MM.1S (cell line): Measurements from ENCODE around the gene MAG.

Experiments
- DNase-seq: peaks from one replicate; pipeline ENCODE4 v3.0.0-alpha.2; 2015
- H2AFZ ChIP-seq: fragments of 300-600 bp; sonication (generic); 2 replicates; pipeline ENCODE4 v1.6.0; 2016; ENCODE audit warnings: antibody characterized with exemption, low read length
- H3F3A ChIP-seq: fragments of 300-600 bp; sonication (generic); 2 replicates; pipeline ENCODE4 v1.6.1; 2016; ENCODE audit warnings: mild to moderate bottlenecking, antibody characterized with exemption, low read length, moderate library complexity, mixed read lengths; ENCODE audit not compliant: insufficient read depth
- H3K27ac ChIP-seq: fragments of 300-600 bp; sonication (generic); 2 replicates; pipeline ENCODE4 v1.5.1; 2016; ENCODE audit warnings: mild to moderate bottlenecking, low read length
- H3K27me3 ChIP-seq: fragments of 300-600 bp; sonication (generic); replicated peaks from 2 replicates; pipeline ENCODE4 v1.6.0; 2016; ENCODE audit warnings: low read length; ENCODE audit not compliant: insufficient read depth
- H3K36me3 ChIP-seq: fragments of 300-600 bp; sonication (generic); replicated peaks from 2 replicates; pipeline ENCODE4 v1.6.1; 2016; ENCODE audit warnings: mild to moderate bottlenecking, low read length, mixed read lengths; ENCODE audit not compliant: insufficient read depth
- H3K4me1 ChIP-seq: fragments of 300-600 bp; sonication (generic); 2 replicates; pipeline ENCODE4 v1.6.1; 2016; ENCODE audit warnings: low read length, mixed read lengths
- H3K4me2 ChIP-seq: fragments of 300-600 bp; sonication (generic); 2 replicates; pipeline ENCODE4 v1.6.0; 2016; ENCODE audit warnings: low read depth, low read length
- H3K4me3 ChIP-seq: fragments of 300-600 bp; sonication (generic); 2 replicates; pipeline ENCODE4 v1.5.1; 2016; ENCODE audit warnings: low read length, mixed read lengths
- H3K79me2 ChIP-seq: fragments of 300-600 bp; sonication (generic); 2 replicates; pipeline ENCODE4 v1.6.1; 2016; ENCODE audit warnings: mixed run types, low read length, mixed read lengths
- H3K9ac ChIP-seq: fragments of 300-600 bp; sonication (generic); 2 replicates; pipeline ENCODE4 v1.6.1; 2016; ENCODE audit warnings: low read length, mixed read lengths
- H3K9me2 ChIP-seq: fragments of 300-600 bp; sonication (generic); replicated peaks from 2 replicates; pipeline ENCODE4 v1.6.1; 2016; ENCODE audit warnings: mild to moderate bottlenecking, low read length, mixed read lengths; ENCODE audit not compliant: insufficient read depth
- H3K9me3 ChIP-seq: fragments of 300-600 bp; sonication (generic); replicated peaks from 2 replicates; pipeline ENCODE4 v1.6.1; 2016; ENCODE audit warnings: mild to moderate bottlenecking, low read length, mixed read lengths; ENCODE audit not compliant: insufficient read depth
- H4K20me1 ChIP-seq: fragments of 300-600 bp; sonication (generic); 2 replicates; pipeline ENCODE4 v1.6.1; 2016; ENCODE audit warnings: mild to moderate bottlenecking, low read length, moderate library complexity, mixed read lengths; ENCODE audit not compliant: insufficient read depth
- EZH2 ChIP-seq: fragments of 300-600 bp; sonication (generic); optimal IDR thresholded peaks from 2 replicates; pipeline ENCODE3; 2017; ENCODE audit warnings: low read depth, mild to moderate bottlenecking, antibody characterized with exemption, low read length, mixed read lengths
- EZH2phosphoT487 ChIP-seq: fragments of 300-600 bp; sonication (generic); IDR thresholded peaks from 2 replicates; pipeline ENCODE4 v1.6.1; 2018; ENCODE audit warnings: antibody characterized with exemption, low read length
- TF ChIP-seq, protein P1 (sequence below): fragments of 300-600 bp; sonication (generic); IDR thresholded peaks from 2 replicates; pipeline ENCODE4 v1.5.1; 2016; ENCODE audit warnings: antibody characterized with exemption, low read length, mixed read lengths

MAG gene

DNA sequence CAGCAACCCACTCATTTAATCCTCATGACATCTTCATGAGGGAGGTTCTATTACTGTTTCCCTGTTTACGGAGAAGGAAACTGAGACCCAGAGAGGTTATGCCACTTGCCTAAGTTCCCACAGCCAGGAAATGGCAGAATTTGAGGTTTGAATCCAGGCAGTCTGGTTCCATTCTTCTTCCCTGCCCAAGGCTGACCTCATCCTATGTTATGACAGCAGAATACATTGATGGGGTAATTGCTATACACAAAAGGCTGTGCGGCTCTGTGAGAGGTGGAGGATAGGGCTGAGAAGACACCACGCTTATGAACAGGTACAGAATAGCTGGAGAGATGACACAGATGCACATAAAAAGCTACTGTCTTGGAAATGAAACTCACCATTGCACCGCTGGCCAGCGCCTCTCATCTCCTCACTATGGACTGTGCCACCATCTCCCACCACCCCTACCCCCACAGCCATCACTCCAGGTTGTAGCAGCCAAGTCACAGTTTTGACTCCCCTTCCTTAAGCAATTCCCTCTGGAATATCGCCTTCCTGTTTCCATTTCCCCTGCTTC, 11.5 kb downstream of the MAG start:
- Histone ChIP-seq H3F3A (no peaks in the 10 kb centered on the region), H3K4me2 (no peak overlapping the region), H3K9ac (no peak overlapping the region), H2AFZ (no peak overlapping the region), H3K9me3 (no peaks in the 10 kb centered on the region), H3K4me1 (no peaks in the 10 kb centered on the region), H3K79me2 (no peaks in the 10 kb centered on the region), H3K9me2 (no peaks in the 10 kb centered on the region), H3K27me3 (peaks cover 35% of the 10 kb centered on the region), H3K27ac (no peak overlapping the region), H4K20me1 (no peaks in the 10 kb centered on the region), H3K4me3 (no peak overlapping the region), H3K36me3 (no peaks in the 10 kb centered on the region)
- TF ChIP-seq, protein P1, sequence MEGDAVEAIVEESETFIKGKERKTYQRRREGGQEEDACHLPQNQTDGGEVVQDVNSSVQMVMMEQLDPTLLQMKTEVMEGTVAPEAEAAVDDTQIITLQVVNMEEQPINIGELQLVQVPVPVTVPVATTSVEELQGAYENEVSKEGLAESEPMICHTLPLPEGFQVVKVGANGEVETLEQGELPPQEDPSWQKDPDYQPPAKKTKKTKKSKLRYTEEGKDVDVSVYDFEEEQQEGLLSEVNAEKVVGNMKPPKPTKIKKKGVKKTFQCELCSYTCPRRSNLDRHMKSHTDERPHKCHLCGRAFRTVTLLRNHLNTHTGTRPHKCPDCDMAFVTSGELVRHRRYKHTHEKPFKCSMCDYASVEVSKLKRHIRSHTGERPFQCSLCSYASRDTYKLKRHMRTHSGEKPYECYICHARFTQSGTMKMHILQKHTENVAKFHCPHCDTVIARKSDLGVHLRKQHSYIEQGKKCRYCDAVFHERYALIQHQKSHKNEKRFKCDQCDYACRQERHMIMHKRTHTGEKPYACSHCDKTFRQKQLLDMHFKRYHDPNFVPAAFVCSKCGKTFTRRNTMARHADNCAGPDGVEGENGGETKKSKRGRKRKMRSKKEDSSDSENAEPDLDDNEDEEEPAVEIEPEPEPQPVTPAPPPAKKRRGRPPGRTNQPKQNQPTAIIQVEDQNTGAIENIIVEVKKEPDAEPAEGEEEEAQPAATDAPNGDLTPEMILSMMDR: no peak
- TF ChIP-seq EZH2: no peak
- no peak for TF ChIP-seq EZH2phosphoT487
- no peak for DNase-seq

DNA sequence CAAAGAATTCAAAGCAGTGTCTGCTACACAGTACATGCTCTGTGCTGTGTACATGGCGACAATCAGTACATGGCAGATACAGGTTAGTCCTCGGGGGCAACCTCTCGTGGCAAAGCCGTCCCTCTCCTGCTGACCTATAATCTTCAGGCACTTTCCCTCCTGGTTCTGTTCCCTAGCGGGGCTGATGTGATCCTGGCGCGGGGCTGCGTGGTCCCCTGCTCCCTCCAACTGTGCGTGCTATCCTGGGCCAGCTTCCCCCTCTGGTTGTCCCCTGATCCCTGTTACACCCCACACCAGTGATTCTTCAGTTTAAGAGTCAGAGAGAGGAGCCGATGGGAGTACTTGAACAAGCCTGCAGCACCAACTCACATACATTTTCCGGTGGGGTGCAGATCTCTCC, 12.1 kb downstream of the MAG start:
- TF ChIP-seq, protein P1: no peak
- TF ChIP-seq EZH2phosphoT487 (no peak), EZH2 (no peak)
- no peak overlapping the region for H3K27ac ChIP-seq
- no peaks in the 10 kb centered on the region for H3K4me1 ChIP-seq
- no peaks in the 10 kb centered on the region for H3K9me3 ChIP-seq
- H3K36me3 ChIP-seq: no peaks in the 10 kb centered on the region
- peaks cover 41% of the 10 kb centered on the region for H3K27me3 ChIP-seq
- H4K20me1 ChIP-seq: no peaks in the 10 kb centered on the region
- no peaks in the 10 kb centered on the region for H3K79me2 ChIP-seq
- no peak overlapping the region for H3K4me3 ChIP-seq
- no peaks in the 10 kb centered on the region for H3K9me2 ChIP-seq
- no peak for DNase-seq
- H3K4me2 ChIP-seq: no peak overlapping the region
- H3K9ac ChIP-seq: no peak overlapping the region
- H2AFZ ChIP-seq: no peak overlapping the region
- H3F3A ChIP-seq: no peaks in the 10 kb centered on the region

DNA sequence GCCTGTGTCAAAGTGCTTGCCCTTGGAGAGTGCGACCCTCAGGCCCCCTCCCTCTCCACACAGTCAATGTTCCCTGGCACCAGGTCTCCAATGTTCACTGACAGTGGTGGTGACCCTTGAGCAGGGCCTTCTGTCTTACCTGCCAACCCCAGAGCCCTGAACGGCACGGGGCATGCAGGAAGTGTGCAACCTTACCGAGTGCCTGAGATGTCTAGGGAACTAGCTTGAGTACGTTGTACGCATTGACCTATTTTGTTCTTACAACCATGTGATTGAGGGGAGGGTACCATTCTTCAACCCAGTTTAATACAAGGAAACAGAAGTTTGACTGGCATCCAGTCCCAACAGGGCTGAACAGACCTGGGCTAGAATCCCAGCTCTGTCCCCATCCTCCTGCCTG, 13.2 kb downstream of the MAG start:
- Histone ChIP-seq H3K27me3 (peaks cover 52% of the 10 kb centered on the region), H2AFZ (no peak overlapping the region), H3K27ac (no peak overlapping the region), H3F3A (no peaks in the 10 kb centered on the region), H3K4me2 (no peak overlapping the region), H3K4me1 (no peaks in the 10 kb centered on the region), H3K4me3 (no peak overlapping the region), H3K9ac (no peak overlapping the region), H3K9me3 (no peaks in the 10 kb centered on the region), H3K79me2 (no peaks in the 10 kb centered on the region), H3K9me2 (no peaks in the 10 kb centered on the region), H3K36me3 (no peaks in the 10 kb centered on the region), H4K20me1 (no peaks in the 10 kb centered on the region)
- no peak for DNase-seq
- TF ChIP-seq, protein P1: no peak
- TF ChIP-seq EZH2phosphoT487 (no peak), EZH2 (no peak)
